PC-3 (cell line): ENCODE data around the gene TRIM27. TPM values are rescaled to one million over a fixed set of nuclear protein-coding genes. Genes with fewer than 3 reads are reported as not detected.

Experiments used
- ATAC-seq: fragments of 200-7000 bp; cut with Tn5 transposase; 2 replicates; pipeline ENCODE4 v1.9.1; 2020; ENCODE audit warnings: mild to moderate bottlenecking, moderate library complexity
- BruUV-seq: library from RNA; stranded (reverse); fragments of 400-500 nt; replicated peaks from 2 replicates; lab custom pipeline; 2021; lab: Mats Ljungman, UMichigan
- CTCF ChIA-PET: fragments of 300-600 bp; sonication (Branson Sonifier 250); formaldehyde crosslinking; loops from one replicate; lab custom pipeline; 2022; ENCODE audit warnings: antibody characterized with exemption; lab: Charles Lee
- POLR2A ChIA-PET: fragments of 300-600 bp; sonication (Branson Sonifier 250); formaldehyde crosslinking; loops from one replicate; lab custom pipeline; 2022; ENCODE audit warnings: antibody characterized with exemption; ENCODE audit not compliant: unreplicated experiment; lab: Charles Lee
- DNase-seq: peaks from one replicate; pipeline ENCODE4 v3.0.0-alpha.2; 2015
- H2AFZ ChIP-seq: fragments of 300-600 bp; sonication (generic); 2 replicates; pipeline ENCODE4 v1.6.0; 2016; ENCODE audit warnings: antibody characterized with exemption, low read length
- H3F3A ChIP-seq: fragments of 300-600 bp; sonication (generic); one replicate; pipeline ENCODE4 v1.6.0; 2017; ENCODE audit warnings: antibody characterized with exemption, low read length, control low read depth, mild to moderate bottlenecking; ENCODE audit not compliant: unreplicated experiment
- H3K27ac ChIP-seq: fragments of 300-600 bp; sonication (generic); 2 replicates; pipeline ENCODE4 v1.5.1; 2016; ENCODE audit warnings: mild to moderate bottlenecking, low read length
- H3K27me3 ChIP-seq: fragments of 300-600 bp; sonication (generic); 2 replicates; pipeline ENCODE4 v1.6.1; 2016; ENCODE audit warnings: low read length, mixed read lengths
- H3K36me3 ChIP-seq: fragments of 300-600 bp; sonication (generic); 2 replicates; pipeline ENCODE4 v1.6.1; 2016; ENCODE audit warnings: low read depth, mixed run types, low read length, mixed read lengths
- H3K4me1 ChIP-seq: fragments of 300-600 bp; sonication (generic); 2 replicates; pipeline ENCODE4 v1.5.1; 2016; ENCODE audit warnings: low read length; ENCODE audit not compliant: insufficient read depth
- H3K4me2 ChIP-seq: fragments of 300-600 bp; sonication (generic); 2 replicates; pipeline ENCODE4 v1.6.0; 2016; ENCODE audit warnings: low read length
- H3K4me3 ChIP-seq: fragments of 300-600 bp; sonication (generic); 2 replicates; pipeline ENCODE4 v1.5.1; 2016; ENCODE audit warnings: mild to moderate bottlenecking, low read length, mixed read lengths
- H3K79me2 ChIP-seq: fragments of 300-600 bp; sonication (generic); 2 replicates; pipeline ENCODE4 v1.6.1; 2017; ENCODE audit warnings: low read length, mixed read lengths
- H3K9ac ChIP-seq: fragments of 300-600 bp; sonication (generic); 2 replicates; pipeline ENCODE4 v1.6.0; 2016; ENCODE audit warnings: mild to moderate bottlenecking, low read length
- H3K9me2 ChIP-seq: fragments of 300-600 bp; sonication (generic); replicated peaks from 2 replicates; pipeline ENCODE4 v1.6.1; 2016; ENCODE audit warnings: mixed run types, low read length, mixed read lengths
- H3K9me3 ChIP-seq: fragments of 300-600 bp; sonication (generic); 2 replicates; pipeline ENCODE4 v1.6.1; 2016; ENCODE audit warnings: low read length, mixed read lengths
- H4K20me1 ChIP-seq: fragments of 300-600 bp; sonication (generic); 2 replicates; pipeline ENCODE4 v1.6.1; 2016; ENCODE audit warnings: low read length, mixed read lengths
- CTCF ChIP-seq: fragments of 300-600 bp; sonication (generic); conservative IDR thresholded peaks from 2 replicates; pipeline ENCODE4 v1.5.1; 2017; ENCODE audit warnings: antibody characterized with exemption, low read depth, mild to moderate bottlenecking, low read length
- EZH2 ChIP-seq: fragments of 300-600 bp; sonication (generic); IDR thresholded peaks from one replicate; pipeline ENCODE4 v1.6.1; 2017; ENCODE audit warnings: antibody characterized with exemption, mild to moderate bottlenecking, low read length; ENCODE audit not compliant: unreplicated experiment
- EZH2phosphoT487 ChIP-seq: fragments of 300-600 bp; sonication (generic); IDR thresholded peaks from 2 replicates; pipeline ENCODE4 v1.6.1; 2018; ENCODE audit warnings: mild to moderate bottlenecking, antibody characterized with exemption, low read length, borderline replicate concordance
- intact Hi-C: fragments of 100-400 bp; cut with micrococcal nuclease; formaldehyde crosslinking; loops from 2 replicates; pipeline ENCODE4 v1.9.0; 2023
- total RNA-seq: library from RNA; depleted of rRNA; stranded (reverse); fragments of >200 nt; gene quantifications from 2 replicates; pipeline ENCODE4 v1.2.3, GENCODE V29; 2014

TRIM27 gene
- total RNA-seq, 1 experiment from 2014 or later: 85.8 TPM

GRCh38 chr6:28944412-28944865, 20.7 kb upstream of the TRIM27 start:
- Histone ChIP-seq H3K4me2 (peak overlapping the region; percentile 89), H3K9ac (peak overlapping the region; percentile 65), H3K4me3 (peak overlapping the region; percentile 95), H4K20me1 (no peaks in the 10 kb centered on the region), H3K36me3 (no peaks in the 10 kb centered on the region), H3K27ac (peak overlapping the region; percentile 9), H3K9me3 (no peaks in the 10 kb centered on the region), H3K79me2 (no peaks in the 10 kb centered on the region), H3K9me2 (no peaks in the 10 kb centered on the region), H3F3A (peaks cover 10% of the 10 kb centered on the region), H2AFZ (peak overlapping the region; percentile 97), H3K4me1 (peaks cover 27% of the 10 kb centered on the region), H3K27me3 (no peaks in the 10 kb centered on the region)
- ChIA-PET POLR2A (no interaction called here), CTCF (interaction anchor here (0.5 kb wide), 1 partner anchor 79 kb away, joined by 4 read pairs; no protein-coding TSS in a partner anchor)
- TF ChIP-seq CTCF: no peak
- TF ChIP-seq EZH2: no peak
- TF ChIP-seq EZH2phosphoT487: no peak
- DNase-seq (peak; percentile 89), ATAC-seq (no peak)
- BruUV-seq: no TSS peak
- intact Hi-C loops: loop anchor here (1.0 kb wide), 1 partner anchor 72 kb away; no protein-coding TSS in a partner anchor

DNA sequence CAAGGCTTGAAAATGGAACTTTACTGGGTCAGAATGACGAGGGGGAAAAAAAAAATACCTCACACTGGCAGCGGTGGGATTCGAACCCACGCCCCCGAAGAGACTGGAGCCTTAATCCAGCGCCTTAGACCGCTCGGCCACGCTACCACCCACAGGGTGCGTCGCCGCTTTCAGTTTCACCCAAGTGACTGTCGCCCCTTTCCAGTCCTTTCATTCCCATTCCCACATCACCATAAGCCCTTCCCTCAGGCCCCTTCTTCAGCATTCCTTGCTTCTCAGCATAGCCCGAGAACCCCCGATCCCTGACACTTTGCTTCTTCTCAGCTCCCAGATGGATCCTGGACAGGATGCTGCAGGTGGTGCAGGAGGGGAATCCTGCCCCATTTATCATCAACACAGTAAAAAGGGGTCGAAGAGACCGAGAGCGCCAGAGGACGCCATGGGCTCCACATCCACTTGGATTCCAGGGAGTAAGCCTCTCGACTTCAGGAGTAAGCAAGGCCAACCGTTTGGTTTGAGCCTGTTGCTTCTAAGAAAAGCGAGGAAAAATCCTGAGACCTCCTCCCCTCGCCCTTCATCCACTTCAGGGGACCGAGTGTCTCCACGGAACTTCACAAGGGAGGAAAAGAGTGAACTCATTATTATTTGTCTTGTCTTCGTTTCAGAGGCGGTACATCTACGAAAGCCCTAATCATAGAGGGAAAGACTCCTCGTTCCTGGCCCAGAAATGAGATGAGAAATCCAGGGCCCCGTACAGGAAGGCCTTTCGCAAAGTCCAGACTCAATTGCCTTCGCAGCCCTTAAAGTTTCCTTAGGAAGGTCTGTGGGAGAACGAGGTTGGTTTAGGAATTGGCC, 20.0 kb upstream of the TRIM27 start:
- no peaks in the 10 kb centered on the region for H3K9me3 ChIP-seq
- ChIA-PET CTCF (no interaction called here), POLR2A (no interaction called here)
- H4K20me1 ChIP-seq: no peaks in the 10 kb centered on the region
- peak overlapping the region; percentile 97 for H2AFZ ChIP-seq
- peaks cover 8% of the 10 kb centered on the region for H3F3A ChIP-seq
- intact Hi-C loops: loop anchor here (1.0 kb wide), 1 partner anchor 73 kb away; no protein-coding TSS in a partner anchor
- H3K79me2 ChIP-seq: no peaks in the 10 kb centered on the region
- H3K36me3 ChIP-seq: no peaks in the 10 kb centered on the region
- H3K9me2 ChIP-seq: no peaks in the 10 kb centered on the region
- peak overlapping the region; percentile 89 for H3K4me2 ChIP-seq
- TSS peak; percentile 43 for BruUV-seq
- TF ChIP-seq CTCF: no peak
- TF ChIP-seq EZH2: no peak
- TF ChIP-seq EZH2phosphoT487: no peak
- H3K9ac ChIP-seq: peak overlapping the region; percentile 65
- peak overlapping the region; percentile 95 for H3K4me3 ChIP-seq
- DNase-seq: peak; percentile 86
- H3K27me3 ChIP-seq: no peaks in the 10 kb centered on the region
- peak; percentile 14 for ATAC-seq
- H3K4me1 ChIP-seq: peaks cover 24% of the 10 kb centered on the region
- H3K27ac ChIP-seq: peak overlapping the region; percentile 9

DNA sequence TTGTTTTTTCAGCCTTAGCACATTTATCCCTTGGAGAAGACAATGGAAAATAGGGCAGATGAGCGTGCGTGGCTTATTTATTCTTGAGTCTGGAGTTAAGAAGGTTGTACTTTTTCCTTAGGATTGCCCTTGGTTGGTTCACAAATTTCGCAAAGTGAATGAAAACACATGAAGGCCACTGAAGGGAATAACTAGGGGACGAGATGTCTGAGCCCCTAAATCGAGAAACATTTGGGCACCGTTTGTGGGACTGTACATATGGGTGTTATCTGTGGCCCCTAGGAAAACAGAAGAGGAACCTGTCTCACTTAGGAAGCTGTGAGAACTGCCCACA, 19.4 kb upstream of the TRIM27 start:
- Histone ChIP-seq H4K20me1 (no peaks in the 10 kb centered on the region), H3K36me3 (no peaks in the 10 kb centered on the region), H3K4me3 (peak overlapping the region; percentile 95), H3K4me1 (peaks cover 18% of the 10 kb centered on the region), H3K27me3 (no peaks in the 10 kb centered on the region), H3K9me2 (no peaks in the 10 kb centered on the region), H3K4me2 (peak overlapping the region; percentile 89), H3F3A (peaks cover 2% of the 10 kb centered on the region), H2AFZ (peak overlapping the region; percentile 97), H3K9ac (no peak overlapping the region), H3K9me3 (no peaks in the 10 kb centered on the region), H3K27ac (no peak overlapping the region), H3K79me2 (no peaks in the 10 kb centered on the region)
- intact Hi-C loops: no loop called here
- no TSS peak for BruUV-seq
- no peak for TF ChIP-seq EZH2
- no peak for TF ChIP-seq CTCF
- TF ChIP-seq EZH2phosphoT487: no peak
- no peak for DNase-seq
- ChIA-PET POLR2A (no interaction called here), CTCF (interaction anchor here (0.6 kb wide), 1 partner anchor 73 kb away, joined by 4 read pairs; no protein-coding TSS in a partner anchor)
- ATAC-seq: no peak
